ENCODE results near the gene KSR2.
"Not testable (repeated sequence)": the region's sequence is repeated elsewhere in the genome, so short reads cannot be mapped to it uniquely, and the experiment has no call there.

The KSR2 gene

DNA sequence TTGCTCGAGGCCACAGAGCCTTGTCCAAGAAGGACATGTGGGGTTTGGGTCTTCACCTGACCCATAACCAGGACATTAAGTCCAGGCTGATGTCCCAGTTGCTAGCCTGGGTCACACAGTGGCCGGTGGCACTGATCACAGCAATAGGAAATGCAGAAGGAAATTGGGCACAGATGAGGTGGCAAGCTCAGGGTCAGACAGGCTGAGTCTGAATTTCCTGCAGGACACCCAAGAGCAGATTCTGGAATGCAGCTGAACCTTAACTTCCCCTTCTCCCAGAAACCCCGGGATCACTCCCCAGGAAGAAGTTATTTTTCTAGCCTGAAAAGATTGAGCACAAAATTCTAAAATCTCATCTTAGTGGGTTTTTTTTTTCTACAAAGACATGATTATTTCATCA lies 199.9 kb downstream of the KSR2 start:
- DNase-seq (ENCODE audit: insufficient read length) (no peak), FAIRE-seq (no peak)
- no peak for TF ChIP-seq POLR2A (IDR thresholded peaks at IDR 0.05; ENCODE audit: low read depth, low read length)
- no peak for TF ChIP-seq POLR2AphosphoS5 (IDR thresholded peaks at IDR 0.05; ENCODE audit: low read depth, low read length)
- TF ChIP-seq TAF1 (IDR thresholded peaks at IDR 0.05; ENCODE audit: borderline replicate concordance, low read depth, low read length) = no peak

DNA sequence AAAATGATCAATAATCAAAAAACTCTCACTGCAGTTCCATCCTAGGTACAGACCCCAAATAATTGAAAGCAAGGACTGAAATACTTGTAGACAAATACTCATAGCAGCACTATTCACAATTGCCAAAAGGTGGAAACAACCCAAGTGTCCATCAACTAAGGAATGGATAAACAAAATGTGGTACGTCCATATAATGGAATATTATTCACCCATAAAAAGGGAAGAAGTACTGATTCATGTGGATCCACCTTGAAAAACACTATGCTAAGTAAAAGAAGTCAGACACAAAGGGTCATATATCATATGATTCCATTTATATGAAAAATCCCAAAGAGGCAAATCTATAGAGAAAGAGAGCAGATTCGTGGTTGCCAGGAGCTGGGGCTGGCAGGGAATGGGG lies 202.8 kb downstream of the KSR2 start:
- no peak for FAIRE-seq
- TF ChIP-seq POLR2A (IDR thresholded peaks at IDR 0.05; ENCODE audit: low read depth, low read length) (no peak), TAF1 (IDR thresholded peaks at IDR 0.05; ENCODE audit: borderline replicate concordance, low read depth, low read length) (no peak), POLR2AphosphoS5 (IDR thresholded peaks at IDR 0.05; ENCODE audit: low read depth, low read length) (no peak)
- DNase-seq (ENCODE audit: insufficient read length) = no peak

DNA sequence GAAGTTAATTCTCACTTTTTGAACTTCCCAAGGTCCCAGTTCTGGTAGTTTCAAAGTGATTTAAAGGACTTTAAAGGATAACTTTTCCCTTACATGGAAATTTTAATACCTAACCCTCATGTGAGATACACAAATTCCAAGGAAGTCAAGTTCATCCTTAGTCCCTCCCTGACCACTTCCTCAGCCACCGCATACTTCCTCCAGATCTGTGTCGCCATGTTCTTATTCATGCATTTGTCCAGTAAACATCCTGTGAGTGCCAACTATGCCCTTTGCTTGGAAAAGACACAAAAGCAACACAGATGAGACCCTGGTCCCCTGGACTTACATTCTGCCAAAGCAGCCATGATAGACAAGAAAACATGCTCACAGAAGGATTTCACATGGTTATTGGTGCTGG lies 206.6 kb downstream of the KSR2 start:
- FAIRE-seq = no peak
- TF ChIP-seq TAF1 (IDR thresholded peaks at IDR 0.05; ENCODE audit: borderline replicate concordance, low read depth, low read length) (no peak), POLR2AphosphoS5 (IDR thresholded peaks at IDR 0.05; ENCODE audit: low read depth, low read length) (no peak), POLR2A (IDR thresholded peaks at IDR 0.05; ENCODE audit: low read depth, low read length) (no peak)

GRCh38 chr12:117761528-117762100 lies 207.2 kb downstream of the KSR2 start:
- FAIRE-seq (no peak), DNase-seq (ENCODE audit: insufficient read length) (no peak)
- TF ChIP-seq TAF1 (IDR thresholded peaks at IDR 0.05; ENCODE audit: borderline replicate concordance, low read depth, low read length) (no peak), POLR2A (IDR thresholded peaks at IDR 0.05; ENCODE audit: low read depth, low read length) (no peak), POLR2AphosphoS5 (IDR thresholded peaks at IDR 0.05; ENCODE audit: low read depth, low read length) (no peak)

More for the DNA sequence above, 206.6 kb downstream of the KSR2 start:
- no peak for DNase-seq (ENCODE audit: insufficient read length)

GRCh38 chr12:117760990-117761389 lies 207.8 kb downstream of the KSR2 start:
- no peak for TF ChIP-seq POLR2A (IDR thresholded peaks at IDR 0.05; ENCODE audit: low read depth, low read length)
- no peak for TF ChIP-seq POLR2AphosphoS5 (IDR thresholded peaks at IDR 0.05; ENCODE audit: low read depth, low read length)
- TF ChIP-seq TAF1 (IDR thresholded peaks at IDR 0.05; ENCODE audit: borderline replicate concordance, low read depth, low read length) = no peak

DNA sequence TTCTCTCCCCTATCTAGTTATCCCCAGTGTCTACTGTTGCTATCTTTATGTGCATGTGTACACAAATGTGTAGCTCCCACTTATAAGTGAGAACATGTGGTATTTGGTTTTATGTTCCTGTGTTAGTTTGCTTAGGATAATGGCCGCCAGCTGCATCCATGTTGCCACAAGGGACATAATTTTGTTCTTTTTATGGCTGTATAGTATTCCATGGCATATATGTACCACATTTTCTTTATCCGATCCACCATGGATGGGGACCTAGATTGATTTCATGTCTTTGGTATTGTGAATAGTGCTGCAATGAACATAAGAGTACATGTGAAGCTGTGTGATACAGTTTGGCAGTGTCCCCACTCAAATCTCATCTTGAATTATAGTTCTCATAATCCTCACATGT lies 218.1 kb downstream of the KSR2 start:
- no peak for TF ChIP-seq POLR2AphosphoS5 (IDR thresholded peaks at IDR 0.05; ENCODE audit: low read depth, low read length)
- TF ChIP-seq TAF1 (IDR thresholded peaks at IDR 0.05; ENCODE audit: borderline replicate concordance, low read depth, low read length) = no peak
- TF ChIP-seq POLR2A (IDR thresholded peaks at IDR 0.05; ENCODE audit: low read depth, low read length) = no peak
- no peak for DNase-seq (ENCODE audit: insufficient read length)
- no peak for FAIRE-seq

More at GRCh38 chr12:117760990-117761389, 207.8 kb downstream of the KSR2 start:
- no peak for DNase-seq (ENCODE audit: insufficient read length)
- no peak for FAIRE-seq

DNA sequence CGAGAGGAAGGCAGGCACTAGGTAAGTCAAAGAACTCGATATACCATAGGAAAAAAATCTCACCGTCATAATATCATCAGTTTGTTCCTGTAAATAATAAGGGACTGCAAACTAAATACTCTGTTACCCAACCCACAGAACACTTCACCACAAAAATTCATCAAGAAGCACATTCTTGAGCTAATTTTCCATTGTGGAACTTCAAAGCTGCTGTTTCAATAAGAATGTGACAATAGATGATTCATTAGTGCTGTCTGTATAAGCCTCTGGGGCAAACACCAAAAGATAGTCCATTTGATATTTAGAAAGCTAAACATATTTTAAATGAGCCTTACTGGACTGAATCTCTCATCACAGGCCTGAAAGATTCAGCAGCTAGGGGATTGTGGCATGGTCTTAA lies 219.4 kb downstream of the KSR2 start:
- FAIRE-seq (no peak), DNase-seq (ENCODE audit: insufficient read length) (no peak)
- TF ChIP-seq TAF1 (IDR thresholded peaks at IDR 0.05; ENCODE audit: borderline replicate concordance, low read depth, low read length) = no peak
- TF ChIP-seq POLR2A (IDR thresholded peaks at IDR 0.05; ENCODE audit: low read depth, low read length) = no peak
- no peak for TF ChIP-seq POLR2AphosphoS5 (IDR thresholded peaks at IDR 0.05; ENCODE audit: low read depth, low read length)

DNA sequence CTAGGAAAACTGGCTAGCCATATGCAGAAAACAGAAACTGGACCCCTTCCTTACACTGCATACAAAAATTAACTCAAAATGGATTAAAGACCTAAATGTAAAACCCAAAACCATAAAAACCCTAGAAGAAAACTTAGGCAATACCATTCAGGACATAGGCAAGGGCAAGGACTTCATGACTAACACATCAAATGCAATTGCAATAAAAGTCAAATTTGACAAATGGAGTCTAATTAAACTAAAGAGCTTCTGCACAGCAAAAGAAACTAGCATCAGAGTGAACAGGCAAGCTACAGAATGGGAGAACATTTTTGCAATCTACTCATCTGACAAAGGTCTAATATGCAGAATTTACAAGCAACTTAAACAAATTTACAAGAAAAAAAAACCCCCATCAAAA lies 222.4 kb downstream of the KSR2 start:
- DNase-seq (ENCODE audit: insufficient read length); FAIRE-seq: not testable (repeated sequence)

DNA sequence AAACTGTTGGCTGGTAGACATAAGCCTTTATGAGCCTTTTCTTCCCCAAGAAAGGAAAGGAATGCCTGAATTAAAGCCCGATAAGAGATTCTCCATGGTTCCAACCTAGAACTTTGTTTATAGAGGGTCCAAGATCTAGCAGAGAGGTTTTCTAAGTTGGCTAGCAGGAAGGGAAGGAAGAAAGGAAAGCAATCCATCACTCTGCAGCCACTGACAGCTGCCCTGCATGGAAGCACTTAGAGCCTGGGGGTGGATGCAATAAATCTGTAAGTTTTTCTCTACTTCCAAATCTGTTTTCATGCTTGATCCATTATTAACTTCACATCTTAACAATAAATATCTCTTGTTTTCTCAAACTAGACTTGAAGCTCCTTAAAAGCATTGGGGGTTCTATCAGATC lies 224.4 kb downstream of the KSR2 start:
- DNase-seq (ENCODE audit: insufficient read length) (no peak), FAIRE-seq (no peak)
- no peak for TF ChIP-seq POLR2A (IDR thresholded peaks at IDR 0.05; ENCODE audit: low read depth, low read length)
- no peak for TF ChIP-seq POLR2AphosphoS5 (IDR thresholded peaks at IDR 0.05; ENCODE audit: low read depth, low read length)
- TF ChIP-seq TAF1 (IDR thresholded peaks at IDR 0.05; ENCODE audit: borderline replicate concordance, low read depth, low read length) = no peak

DNA sequence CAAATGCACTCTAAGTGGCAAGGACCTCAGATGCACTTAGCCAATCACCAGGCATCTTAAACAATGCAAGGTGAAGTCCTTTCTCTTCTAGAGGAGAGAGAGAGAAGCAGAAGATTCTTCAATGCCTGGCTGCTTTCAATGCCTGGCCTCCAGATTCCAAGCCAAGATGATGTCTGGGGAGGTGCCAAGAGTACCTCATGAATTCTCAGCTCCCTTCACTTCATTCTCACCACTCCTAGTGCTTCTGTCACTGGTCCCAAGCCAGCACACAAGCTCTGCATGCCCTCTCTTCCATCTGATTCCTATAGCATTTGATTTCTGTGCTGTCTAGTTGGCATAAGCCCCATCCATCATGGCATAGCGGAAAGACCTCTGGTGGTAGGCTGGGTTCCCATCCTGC lies 225.0 kb downstream of the KSR2 start:
- DNase-seq (ENCODE audit: insufficient read length) (no peak), FAIRE-seq (no peak)
- TF ChIP-seq TAF1 (IDR thresholded peaks at IDR 0.05; ENCODE audit: borderline replicate concordance, low read depth, low read length) (no peak), POLR2AphosphoS5 (IDR thresholded peaks at IDR 0.05; ENCODE audit: low read depth, low read length) (no peak), POLR2A (IDR thresholded peaks at IDR 0.05; ENCODE audit: low read depth, low read length) (no peak)

- TF ChIP-seq POLR2AphosphoS5 (IDR thresholded peaks at IDR 0.05; ENCODE audit: low read depth, low read length) = no peak
- TF ChIP-seq POLR2A (IDR thresholded peaks at IDR 0.05; ENCODE audit: low read depth, low read length) = no peak
- no peak for TF ChIP-seq TAF1 (IDR thresholded peaks at IDR 0.05; ENCODE audit: borderline replicate concordance, low read depth, low read length)
- DNase-seq (ENCODE audit: insufficient read length) (no peak), FAIRE-seq (no peak)
These were observed 226.1 kb downstream of the KSR2 start for GRCh38 chr12:117742721-117743120.

GRCh38 chr12:117738233-117738632 lies 230.6 kb downstream of the KSR2 start:
- DNase-seq (ENCODE audit: insufficient read length) = no peak
- no peak for FAIRE-seq
- TF ChIP-seq POLR2AphosphoS5 (IDR thresholded peaks at IDR 0.05; ENCODE audit: low read depth, low read length) = no peak
- TF ChIP-seq POLR2A (IDR thresholded peaks at IDR 0.05; ENCODE audit: low read depth, low read length) = no peak
- no peak for TF ChIP-seq TAF1 (IDR thresholded peaks at IDR 0.05; ENCODE audit: borderline replicate concordance, low read depth, low read length)

- DNase-seq (ENCODE audit: insufficient read length) (no peak), FAIRE-seq (no peak)
- TF ChIP-seq POLR2A (IDR thresholded peaks at IDR 0.05; ENCODE audit: low read depth, low read length) (no peak), TAF1 (IDR thresholded peaks at IDR 0.05; ENCODE audit: borderline replicate concordance, low read depth, low read length) (no peak), POLR2AphosphoS5 (IDR thresholded peaks at IDR 0.05; ENCODE audit: low read depth, low read length) (no peak)
These were observed 235.3 kb downstream of the KSR2 start for GRCh38 chr12:117733549-117733805.

Measured in GM12892 (cell line).